Heart left ventricle (tissue), 13 donors: ENCODE results near the gene CLEC16A.

Experiments
- CTCF ChIP-seq, 12 donors: fragments of 200-600 bp; sonication (generic) in 4 of 12; IDR thresholded peaks; one replicate each; pipeline versions ENCODE4 v1.5.0 to v1.8.0; 2018 to 2022; ENCODE audit warnings: antibody characterized with exemption in 12 of 12, mild to moderate bottlenecking in 5 of 12
- POLR2A ChIP-seq, 2 donors: fragments of 450-650 bp; IDR thresholded peaks; one replicate each; pipeline ENCODE4 v1.6.1; 2017; ENCODE audit warnings: antibody characterized with exemption in 2 of 2, mild to moderate bottlenecking in 2 of 2, moderate library complexity in 2 of 2
- donor health status: ischemic (EF 13 %, LVEDD 7.1; RV severe dilation, severe dysfunction).
- donor health status: DM: no; HTN: yes; CAD: no.
- donor health status: DM: no; HTN: no; CAD: no.
- donor health status: ischemic (EF 25% LVEDD 6.9; RV normal size, moderate dysfunction).
- donor health status: ischemic (EF 25% LVEDD 5.7; RV mildly dilated, moderate dysfunction).
- donor health status: ischemic (EF 35%, LVEDD 5.7; RV mildly dilated, moderate dysfunction).
- donor health status: nonischemic (EF 11% LVEDD 7.7; RV severe dilation, severe dysfunction).
- donor health status: DM: yes; HTN: yes; CAD: no.
- donor health status: PGD.
- donor health status: ischemic (EF 29% LVEDD 5.4; RV normal size, mild dysfunction).
- donor health status: nonischemic (EF 23%, LVEDD 6.1; RV moderate dilation, normal function).

GRCh38 chr16:11170696-11171447 lies 226.5 kb downstream of the CLEC16A start:
- TF ChIP-seq CTCF (IDR thresholded peaks at IDR 0.05) (no peak), POLR2A (IDR thresholded peaks at IDR 0.05) (no peak)
